AG04450 (cell line): ENCODE results near the gene EEF2. TPM values are rescaled to one million over a fixed set of nuclear protein-coding genes. Genes with fewer than 3 reads are reported as not detected.
"Not testable (repeated sequence)": the region's sequence is repeated elsewhere in the genome, so short reads cannot be mapped to it uniquely, and the experiment has no call there.

Experiments
- CTCF ChIA-PET: fragments of 300-600, 350-600 bp; formaldehyde crosslinking; extraction: SDS; loops from one replicate; lab custom pipeline; 2022; ENCODE audit warnings: antibody characterized with exemption, inconsistent platforms; lab: Charles Lee
- POLR2A ChIA-PET: fragments of 350-600 bp; formaldehyde crosslinking; extraction: SDS; loops from one replicate; lab custom pipeline; 2021; ENCODE audit warnings: antibody characterized with exemption, inconsistent platforms; lab: Yijun Ruan, JAX
- DNase-seq: peaks from one replicate; pipeline ENCODE4 v3.0.0-alpha.2; 2011; ENCODE audit warnings: low read depth, low spot score
- H3K27ac ChIP-seq: one replicate; pipeline ENCODE4 v1.5.1; 2012; ENCODE audit warnings: low read depth, low read length, control low read depth
- H3K27me3 ChIP-seq: one replicate; pipeline ENCODE4 v1.6.0; 2012; ENCODE audit warnings: low read length; ENCODE audit not compliant: control insufficient read depth, insufficient read depth
- H3K4me3 ChIP-seq: 2 replicates; pipeline ENCODE4 v1.5.1; 2011; ENCODE audit warnings: mild to moderate bottlenecking, low read depth, low read length, control low read depth
- H3K9me3 ChIP-seq: 2 replicates; pipeline ENCODE4 v1.5.1; 2012; ENCODE audit warnings: low read length; ENCODE audit not compliant: control insufficient read depth, insufficient read depth
- polyA plus RNA-seq: library from polyadenylated mRNA; depleted of rRNA; stranded (reverse); fragments of >200 nt; gene quantifications from 2 replicates; pipeline ENCODE4 v1.2.3, GENCODE V29; 2011
- TF ChIP-seq, protein P1 (sequence below): IDR thresholded peaks from 2 replicates; pipeline ENCODE4 v1.5.1; 2011; ENCODE audit warnings: low read depth, low read length, control low read depth, inconsistent platforms

The EEF2 gene
- polyA plus RNA-seq, 1 experiment, result 1,648 TPM

DNA sequence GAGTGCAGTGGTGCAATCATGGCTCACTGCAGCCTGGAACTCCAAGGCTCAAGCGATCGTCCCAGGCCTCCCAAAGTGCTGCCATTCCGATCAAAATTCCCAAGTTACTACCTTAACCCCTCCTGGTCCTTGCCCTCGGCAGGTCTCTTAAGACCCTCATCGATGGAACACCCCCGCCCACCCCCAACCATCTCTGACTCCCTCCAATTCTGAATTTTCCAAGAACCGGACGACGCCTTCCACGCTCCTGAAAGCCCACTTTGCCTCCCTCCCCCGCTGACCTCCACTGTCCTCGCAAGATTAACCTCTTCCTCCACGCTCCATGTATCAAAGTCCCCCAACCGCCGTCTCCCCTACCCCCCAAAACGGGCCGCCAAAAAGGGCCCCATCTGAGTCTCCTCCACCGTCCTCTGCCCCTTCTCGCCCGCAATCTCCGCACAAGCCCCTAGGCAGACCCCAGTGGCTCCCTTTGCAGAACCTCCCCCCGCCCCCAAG lies 14.9 kb downstream of the EEF2 start:
- Histone ChIP-seq H3K27me3 (no peaks in the 10 kb centered on the region), H3K4me3 (peak overlapping the region; percentile 98), H3K27ac (peak overlapping the region; percentile 98), H3K9me3 (no peaks in the 10 kb centered on the region; the same call in 1 of the 2 replicates)
- TF ChIP-seq, protein P1, sequence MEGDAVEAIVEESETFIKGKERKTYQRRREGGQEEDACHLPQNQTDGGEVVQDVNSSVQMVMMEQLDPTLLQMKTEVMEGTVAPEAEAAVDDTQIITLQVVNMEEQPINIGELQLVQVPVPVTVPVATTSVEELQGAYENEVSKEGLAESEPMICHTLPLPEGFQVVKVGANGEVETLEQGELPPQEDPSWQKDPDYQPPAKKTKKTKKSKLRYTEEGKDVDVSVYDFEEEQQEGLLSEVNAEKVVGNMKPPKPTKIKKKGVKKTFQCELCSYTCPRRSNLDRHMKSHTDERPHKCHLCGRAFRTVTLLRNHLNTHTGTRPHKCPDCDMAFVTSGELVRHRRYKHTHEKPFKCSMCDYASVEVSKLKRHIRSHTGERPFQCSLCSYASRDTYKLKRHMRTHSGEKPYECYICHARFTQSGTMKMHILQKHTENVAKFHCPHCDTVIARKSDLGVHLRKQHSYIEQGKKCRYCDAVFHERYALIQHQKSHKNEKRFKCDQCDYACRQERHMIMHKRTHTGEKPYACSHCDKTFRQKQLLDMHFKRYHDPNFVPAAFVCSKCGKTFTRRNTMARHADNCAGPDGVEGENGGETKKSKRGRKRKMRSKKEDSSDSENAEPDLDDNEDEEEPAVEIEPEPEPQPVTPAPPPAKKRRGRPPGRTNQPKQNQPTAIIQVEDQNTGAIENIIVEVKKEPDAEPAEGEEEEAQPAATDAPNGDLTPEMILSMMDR, result no peak
- no peak for DNase-seq
- ChIA-PET CTCF (interaction anchor here (2.9 kb wide), 1 partner anchor 18 kb away, joined by 18 read pairs; no protein-coding TSS in a partner anchor), POLR2A (interaction anchor here (1.1 to 5.6 kb wide), 5 partner anchors 12 to 208 kb away, joined by 3 to 221 read pairs (median 26); partner anchors contain the start of genes EEF2 and MRPL54)

- POLR2A ChIA-PET, result interaction anchor here (0.6 to 5.6 kb wide), 10 partner anchors 8 to 207 kb away, joined by 3 to 221 read pairs (median 6); partner anchors contain the start of genes EEF2 and MRPL54
- TF ChIP-seq, protein P1, result peak; percentile 34; the same call in 1 of the 2 replicates
- H3K9me3 ChIP-seq, result no peaks in the 10 kb centered on the region; the same call in 1 of the 2 replicates
- H3K27ac ChIP-seq, result peak overlapping the region; percentile 98
- no peaks in the 10 kb centered on the region for H3K27me3 ChIP-seq
- CTCF ChIA-PET, result interaction anchor here (0.5 to 2.9 kb wide), 2 partner anchors 18 to 1717 kb away, joined by 3 to 18 read pairs; no protein-coding TSS in a partner anchor
- H3K4me3 ChIP-seq, result peak overlapping the region; percentile 98
- peak; percentile 62 for DNase-seq
Observed at GRCh38 chr19:3969435-3970312, 15.6 kb downstream of the EEF2 start.

DNA sequence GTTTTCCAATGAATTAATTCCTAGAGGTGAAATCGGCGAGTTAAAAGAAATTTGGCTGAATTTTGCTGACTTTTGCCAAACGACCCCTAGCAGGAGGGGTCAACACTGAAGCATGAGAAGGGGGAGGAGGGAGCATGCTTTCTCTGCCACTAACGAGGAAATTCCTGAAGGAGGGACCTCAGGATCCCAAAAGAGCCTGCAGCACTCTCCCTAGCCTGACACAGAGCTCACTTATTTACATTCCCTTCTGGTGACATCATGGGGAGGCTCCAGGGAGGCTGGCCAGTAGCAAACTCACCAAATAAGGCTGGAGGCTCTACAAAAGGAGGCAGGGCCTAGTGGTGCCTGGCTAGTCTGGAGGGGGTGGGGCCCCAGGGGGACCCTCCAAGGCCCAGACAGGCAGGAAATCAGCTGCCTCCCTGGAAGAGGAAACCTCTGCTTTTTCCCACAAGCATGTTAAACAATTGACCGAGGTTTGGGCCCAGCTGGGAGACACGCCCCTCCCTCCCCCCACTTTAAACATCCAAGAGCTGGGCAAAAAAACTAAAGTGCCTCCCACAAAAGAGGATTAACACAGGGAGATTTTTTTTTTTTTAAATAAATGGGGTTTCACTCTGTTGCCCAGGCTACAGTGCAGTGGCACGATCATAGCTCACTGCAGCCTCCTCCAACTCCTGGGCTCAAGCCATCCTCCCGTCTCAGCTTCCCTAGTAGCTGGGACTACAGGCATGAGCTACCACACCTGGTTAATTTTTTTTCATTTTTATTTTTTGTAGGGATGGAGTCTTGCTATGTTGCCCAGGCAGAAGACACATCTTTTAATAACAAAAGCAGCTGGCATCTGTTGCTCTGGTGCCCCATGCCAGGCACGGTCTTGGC lies 16.5 kb downstream of the EEF2 start:
- ChIA-PET CTCF (interaction anchor here (0.5 to 2.9 kb wide), 2 partner anchors 19 to 1718 kb away, joined by 3 to 18 read pairs; no protein-coding TSS in a partner anchor), POLR2A (interaction anchor here (0.6 to 5.6 kb wide), 12 partner anchors 8 to 1805 kb away, joined by 3 to 221 read pairs (median 5); partner anchors contain the start of genes EEF2 and MRPL54)
- Histone ChIP-seq H3K27ac (peak overlapping the region; percentile 98), H3K9me3 (no peaks in the 10 kb centered on the region; the same call in 1 of the 2 replicates), H3K27me3 (no peaks in the 10 kb centered on the region), H3K4me3 (peak overlapping the region; percentile 98)
- peak; percentile 100 for DNase-seq
- TF ChIP-seq, protein P1, result no peak

DNA sequence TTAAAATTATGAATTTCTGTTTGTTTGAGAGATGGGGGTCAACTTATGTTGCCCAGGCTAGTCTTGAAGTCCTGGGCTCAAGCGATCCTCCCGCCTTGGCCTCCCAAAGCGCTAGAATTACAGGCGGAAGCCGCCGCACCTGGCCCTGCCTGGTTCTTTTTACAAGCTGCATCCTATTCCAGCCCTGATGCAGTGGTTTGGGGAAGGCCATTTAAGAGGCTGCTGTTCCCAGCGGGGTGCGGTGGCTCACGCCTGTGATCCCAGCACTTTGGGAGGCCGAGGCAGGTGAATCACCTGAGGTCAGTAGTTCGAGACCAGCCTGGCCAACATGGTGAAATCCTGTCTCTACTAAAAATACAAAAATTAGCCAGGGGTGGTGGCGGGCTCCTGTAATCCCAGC lies 17.3 kb downstream of the EEF2 start:
- CTCF ChIA-PET, result interaction anchor here (2.9 kb wide), 1 partner anchor 20 kb away, joined by 18 read pairs; no protein-coding TSS in a partner anchor
- not testable (repeated sequence) for H3K9me3 ChIP-seq, H3K27me3 ChIP-seq, DNase-seq
- H3K27ac ChIP-seq, result peak overlapping the region; percentile 98
- H3K4me3 ChIP-seq, result peak overlapping the region; percentile 43
- POLR2A ChIA-PET, result interaction anchor here (1.8 to 5.6 kb wide), 4 partner anchors 9 to 205 kb away, joined by 4 to 221 read pairs (median 40); partner anchors contain the start of genes EEF2 and MRPL54
